ENCODE measurements around the gene AKT1S1. TPM values are rescaled to one million over a fixed set of nuclear protein-coding genes. Genes with fewer than 3 reads are reported as not detected.

AKT1S1 gene
- total and polyA plus RNA-seq, 2 donors (not counting 3 experiments of a cell fraction or from before 2014, with no cell fraction given): 64.2 to 68.3 TPM

DNA sequence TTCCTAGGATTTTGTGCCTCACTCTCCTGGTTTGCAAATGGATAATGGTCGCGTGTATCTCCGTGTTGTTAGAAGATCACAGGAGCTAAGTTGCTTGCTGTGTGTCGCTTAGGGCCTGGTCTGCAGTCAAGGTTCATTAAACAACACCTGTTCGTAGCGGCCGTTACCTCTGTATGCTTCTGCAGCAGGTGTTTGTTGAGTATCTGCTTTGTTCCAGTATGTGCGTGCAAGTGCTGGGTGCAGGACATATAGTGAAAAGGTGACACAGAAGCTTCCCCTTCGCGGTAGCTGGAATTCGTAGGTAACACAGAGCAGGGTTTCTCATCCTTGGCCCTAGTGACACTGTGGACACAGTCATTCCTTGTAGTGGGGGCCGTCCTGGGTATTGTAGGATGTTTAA lies 53.7 kb downstream of the AKT1S1 start:
- Histone ChIP-seq H2AFZ (ENCODE audit: low read depth, low read length) (no peak overlapping the region), H3K4me2 (ENCODE audit: insufficient read depth, low read length) (no peak overlapping the region), H3K4me3 (replicated peaks in 1 of 3; ENCODE audit: insufficient read depth in 1 of 3, low read depth in 1 of 3, low read length in 3 of 3) (no peak overlapping the region), H3K4me1 (ENCODE audit: control insufficient read depth, extremely low read depth, insufficient read depth, low read length) (peaks cover 11% of the 10 kb centered on the region), H3K27ac (ENCODE audit: insufficient read depth, low read depth, low read length) (no peak overlapping the region), H3K27me3 (ENCODE audit: control insufficient read depth in 2 of 2, insufficient read depth in 2 of 2, low read length in 2 of 2) (no peaks in the 10 kb centered on the region), H3K36me3 (ENCODE audit: control insufficient read depth in 2 of 2, extremely low read depth in 1 of 2, insufficient read depth in 2 of 2, low read length in 2 of 2) (peaks cover 0 to 16% of the 10 kb centered on the region in 2 experiments), H3K79me2 (ENCODE audit: control insufficient read depth, insufficient read depth, low read length) (peaks cover 21% of the 10 kb centered on the region), H3K9ac (replicated peaks; ENCODE audit: extremely low read depth, insufficient read depth, low read length) (no peak overlapping the region), H4K20me1 (replicated peaks; ENCODE audit: control insufficient read depth, extremely low read depth, insufficient read depth, low read length) (no peaks in the 10 kb centered on the region), H3K9me3 (replicated peaks; ENCODE audit: control insufficient read depth, insufficient read depth, low read length) (no peaks in the 10 kb centered on the region), H3K9me1 (replicated peaks; ENCODE audit: control insufficient read depth, extremely low read depth, insufficient read depth, low read length) (no peaks in the 10 kb centered on the region)
- TF ChIP-seq POLR2AphosphoS5 (IDR thresholded peaks at IDR 0.05; ENCODE audit: insufficient read depth, low read depth, low read length): no peak
- TF ChIP-seq MYC (IDR thresholded peaks at IDR 0.05; ENCODE audit: low read depth, low read length): no peak
- POLR2A ChIA-PET: no interaction called here
- dilution Hi-C loops (cut with MboI; ENCODE audit: extremely low pct_ligation_motif_present, low sequenced_read_pairs): no loop called here
- FAIRE-seq (no peak), DNase-seq (ENCODE audit: low read depth, low spot score) (no peak)
- intact Hi-C loops (cut with micrococcal nuclease): no loop called here
- BruUV-seq (replicated peaks): no TSS peak
- CTCF ChIA-PET: no interaction called here

DNA sequence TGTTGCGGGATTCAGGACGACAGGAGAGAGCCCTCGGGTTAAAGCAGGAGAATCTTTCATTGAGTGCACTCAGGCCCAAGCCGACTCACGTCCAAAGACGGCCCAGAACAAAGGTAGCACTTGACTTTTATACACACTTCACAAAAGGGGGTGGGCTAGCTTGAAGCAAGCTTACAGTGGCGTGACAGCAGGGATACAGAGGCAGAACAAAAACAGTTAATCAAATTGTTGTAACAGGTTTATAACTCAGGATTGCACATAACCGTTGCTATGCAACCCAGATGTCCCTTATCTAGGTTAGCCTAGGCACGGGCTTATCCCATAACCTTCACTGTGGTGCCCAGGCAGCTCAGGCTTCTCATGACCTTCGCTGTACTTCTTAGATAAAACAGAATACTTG lies 57.0 kb downstream of the AKT1S1 start:
- H3K9me1 ChIP-seq (replicated peaks; ENCODE audit: control insufficient read depth, extremely low read depth, insufficient read depth, low read length): no peaks in the 10 kb centered on the region
- no peaks in the 10 kb centered on the region for H3K9me3 ChIP-seq (replicated peaks; ENCODE audit: control insufficient read depth, insufficient read depth, low read length)
- intact Hi-C loops (cut with micrococcal nuclease): no loop called here
- H3K4me3 ChIP-seq (replicated peaks in 1 of 3; ENCODE audit: insufficient read depth in 1 of 3, low read depth in 1 of 3, low read length in 3 of 3): no peak overlapping the region
- H3K4me1 ChIP-seq (ENCODE audit: control insufficient read depth, extremely low read depth, insufficient read depth, low read length): peaks cover 13% of the 10 kb centered on the region
- no peak overlapping the region for H2AFZ ChIP-seq (ENCODE audit: low read depth, low read length)
- H3K4me2 ChIP-seq (ENCODE audit: insufficient read depth, low read length): no peak overlapping the region
- peaks cover 0 to 5% of the 10 kb centered on the region in 2 experiments for H3K36me3 ChIP-seq (ENCODE audit: control insufficient read depth in 2 of 2, extremely low read depth in 1 of 2, insufficient read depth in 2 of 2, low read length in 2 of 2)
- no peaks in the 10 kb centered on the region for H4K20me1 ChIP-seq (replicated peaks; ENCODE audit: control insufficient read depth, extremely low read depth, insufficient read depth, low read length)
- dilution Hi-C loops (cut with MboI; ENCODE audit: extremely low pct_ligation_motif_present, low sequenced_read_pairs): no loop called here
- POLR2A ChIA-PET: no interaction called here
- no peak overlapping the region for H3K27ac ChIP-seq (ENCODE audit: insufficient read depth, low read depth, low read length)
- TF ChIP-seq POLR2A (IDR thresholded peaks at IDR 0.05; ENCODE audit: low read depth, low read length) (no peak), MYC (IDR thresholded peaks at IDR 0.05; ENCODE audit: low read depth, low read length) (no peak), MAX (IDR thresholded peaks at IDR 0.05; ENCODE audit: insufficient read depth, insufficient read length) (no peak), FOS (IDR thresholded peaks at IDR 0.05; ENCODE audit: borderline replicate concordance, insufficient read depth, low read length) (no peak), POLR2AphosphoS5 (IDR thresholded peaks at IDR 0.05; ENCODE audit: insufficient read depth, low read depth, low read length) (no peak), GATA2 (IDR thresholded peaks at IDR 0.05; ENCODE audit: insufficient read depth, insufficient read length, low read depth, low read length) (no peak), EZH2 (IDR thresholded peaks at IDR 0.05; ENCODE audit: borderline replicate concordance, low read depth, low read length, severe bottlenecking) (no peak), CTCF (IDR thresholded peaks at IDR 0.05; ENCODE audit: extremely low read depth in 1 of 2, insufficient read depth in 1 of 2, low read depth in 1 of 2, low read length in 2 of 2) (no peak), JUN (IDR thresholded peaks at IDR 0.05; ENCODE audit: borderline replicate concordance, insufficient read depth, insufficient read length, low read depth) (no peak)
- H3K27me3 ChIP-seq (ENCODE audit: control insufficient read depth in 2 of 2, insufficient read depth in 2 of 2, low read length in 2 of 2): no peaks in the 10 kb centered on the region
- no peak for FAIRE-seq
- no TSS peak for BruUV-seq (replicated peaks)
- no peak overlapping the region for H3K9ac ChIP-seq (replicated peaks; ENCODE audit: extremely low read depth, insufficient read depth, low read length)
- CTCF ChIA-PET: no interaction called here
- peaks cover 24% of the 10 kb centered on the region for H3K79me2 ChIP-seq (ENCODE audit: control insufficient read depth, insufficient read depth, low read length)
- no peak for DNase-seq (ENCODE audit: low read depth, low spot score)

Data from endothelial cell of umbilical vein (primary cell).